H4 (cell line): ENCODE data around the gene BMP7. TPM values are rescaled to one million over a fixed set of nuclear protein-coding genes. Genes with fewer than 3 reads are reported as not detected.
A peak's percentile ranks its signal among the peaks of the same experiment; 100 is the strongest.
"Not testable (repeated sequence)": the region's sequence is repeated elsewhere in the genome, so short reads cannot be mapped to it uniquely, and the experiment has no call there.

Experiments used
- DNase-seq: peaks from one replicate; pipeline ENCODE4 v3.0.0-alpha.2; 2015; ENCODE audit warnings: low spot score
- total RNA-seq: library from RNA; depleted of rRNA; stranded (reverse); fragments of >200 nt; shearing (Covaris generic); gene quantifications from 2 replicates; pipeline ENCODE4 v1.2.3, GENCODE V29; 2014

BMP7 gene
- total RNA-seq, 1 experiment from 2014 or later = 11.3 TPM

DNA sequence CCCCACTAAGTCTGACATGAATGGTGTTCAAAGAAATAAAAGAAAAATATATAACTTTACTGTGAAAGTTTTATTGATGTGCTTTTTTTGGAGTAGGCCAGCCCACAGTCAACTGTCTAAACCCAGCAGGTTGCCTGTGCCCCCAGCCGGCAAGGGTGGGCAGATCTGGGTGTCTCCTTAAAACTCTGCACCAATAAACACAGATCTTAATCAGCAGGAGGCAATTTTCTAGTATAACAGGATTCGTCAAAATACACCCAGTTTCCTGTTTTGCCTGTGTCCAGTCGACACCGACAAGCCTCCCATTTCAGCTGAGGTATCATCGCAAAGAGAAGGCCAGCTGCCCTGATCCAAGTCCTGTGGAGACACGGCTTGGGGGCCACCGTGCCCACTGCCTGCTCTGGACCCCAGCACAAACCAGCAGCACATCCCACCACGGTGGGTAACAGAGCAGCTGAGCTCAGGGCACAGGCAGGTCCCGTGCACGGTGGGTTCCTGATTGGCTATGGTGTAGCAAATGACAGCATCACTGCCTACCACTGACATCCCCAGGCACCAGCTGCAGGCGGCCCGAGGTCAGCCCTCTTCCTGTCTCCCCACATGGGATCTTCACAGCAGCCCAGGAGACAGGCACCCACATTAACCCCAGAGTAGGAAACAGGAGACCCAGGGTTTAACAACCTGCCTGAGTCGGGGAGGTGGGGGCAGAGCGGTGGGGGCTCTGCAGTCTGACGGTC, 15.7 kb downstream of the BMP7 start:
- peak; percentile 35 for DNase-seq

DNA sequence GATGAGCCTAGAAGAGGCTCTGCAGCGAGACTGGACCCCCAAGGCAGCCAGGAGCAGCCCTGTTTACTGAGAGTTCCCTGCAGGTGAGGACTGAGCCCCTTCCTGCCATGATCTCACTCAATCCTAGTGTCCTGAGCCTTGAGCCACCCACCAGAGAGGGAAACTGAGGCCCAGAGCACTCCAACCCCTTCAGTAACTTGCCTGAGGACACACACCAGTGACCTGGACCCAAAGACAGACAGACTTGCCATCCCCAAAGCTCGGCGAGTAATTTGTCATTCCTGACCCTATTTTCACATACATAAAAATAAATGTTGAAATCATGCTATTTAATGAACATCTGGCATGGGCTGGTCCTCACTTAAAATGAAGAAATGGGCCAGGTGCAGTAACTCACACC, 16.7 kb downstream of the BMP7 start:
- no peak for DNase-seq

DNA sequence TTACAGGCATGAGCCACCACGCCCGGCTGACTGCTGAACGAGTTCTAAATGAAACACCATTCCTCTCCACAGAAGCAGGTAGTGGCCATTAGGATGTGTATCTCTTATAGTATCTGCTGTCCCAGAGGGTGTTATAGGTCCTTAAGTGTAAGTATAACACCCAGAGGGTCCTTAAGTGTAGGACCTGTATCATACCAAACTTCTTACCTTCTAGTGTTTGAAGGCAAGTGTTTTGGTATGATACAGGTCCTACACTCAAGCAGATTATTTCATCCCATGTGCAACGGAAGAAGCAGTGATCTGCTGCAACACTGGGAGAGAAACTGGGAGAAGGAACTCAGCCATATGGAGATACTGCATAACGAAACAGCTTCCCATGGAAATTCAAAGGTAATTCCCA, 17.4 kb downstream of the BMP7 start:
- DNase-seq = no peak

DNA sequence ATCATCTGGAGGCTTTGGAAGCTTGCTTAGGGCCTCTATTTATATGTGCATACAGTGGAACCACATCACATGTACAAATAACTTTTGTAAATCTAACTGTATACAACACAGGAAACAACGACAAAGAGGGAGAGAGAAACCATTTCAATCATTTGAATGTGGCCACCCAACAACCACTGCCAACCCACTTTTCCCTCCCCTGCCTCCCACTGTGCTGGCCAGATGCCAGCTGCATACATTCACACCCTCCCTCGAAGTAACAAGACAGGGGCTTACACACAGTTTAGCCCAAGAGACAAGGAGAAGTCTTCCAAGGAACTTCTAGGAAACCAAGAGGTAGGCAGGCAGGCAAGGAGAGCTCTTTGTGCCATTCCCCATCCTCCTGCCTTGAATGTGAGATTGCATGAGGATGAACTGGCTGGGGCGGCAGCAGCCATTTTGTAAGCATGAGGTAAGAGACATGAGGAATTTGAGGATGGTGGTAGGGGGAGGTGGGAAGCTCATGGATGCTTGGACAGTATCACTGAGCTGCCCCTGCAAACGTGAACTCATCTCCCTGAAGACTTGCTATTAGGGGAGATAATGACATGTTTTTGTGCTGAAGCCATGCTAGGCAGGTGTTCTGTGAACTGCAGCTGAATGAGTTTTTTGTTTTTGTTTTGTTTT, 18.2 kb downstream of the BMP7 start:
- no peak for DNase-seq

DNA sequence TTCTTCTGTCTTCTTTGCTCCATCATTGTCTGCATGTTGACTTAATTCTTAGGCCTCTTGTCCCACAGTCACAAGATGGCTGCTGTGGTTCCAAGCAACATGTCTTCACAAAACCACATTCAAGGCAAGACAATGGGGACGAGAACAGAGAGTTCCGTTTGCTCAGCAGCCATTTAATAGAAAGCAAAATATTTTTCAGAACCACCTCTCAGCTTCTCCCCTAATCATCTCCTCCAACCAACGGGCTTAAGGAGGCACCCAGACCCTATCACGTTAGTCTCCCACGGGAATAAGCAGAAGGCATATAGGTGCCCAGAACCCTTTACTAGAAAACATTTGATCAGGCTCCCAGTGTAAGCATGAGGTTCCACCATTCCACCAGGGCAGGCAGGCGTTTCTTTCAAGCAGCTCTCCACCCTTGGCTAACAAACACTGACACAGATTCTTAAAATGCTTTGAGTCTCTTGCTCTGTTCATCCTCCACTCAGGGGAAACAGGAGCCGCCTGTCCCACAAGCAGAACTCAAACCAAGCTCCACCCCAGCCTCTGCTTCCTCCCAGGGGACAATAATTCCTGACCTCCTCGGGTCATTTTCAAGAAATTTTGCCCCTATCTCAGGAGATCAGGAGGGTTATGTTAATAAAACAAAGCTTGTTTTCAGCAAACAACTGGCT, 19.0 kb downstream of the BMP7 start:
- no peak for DNase-seq

DNA sequence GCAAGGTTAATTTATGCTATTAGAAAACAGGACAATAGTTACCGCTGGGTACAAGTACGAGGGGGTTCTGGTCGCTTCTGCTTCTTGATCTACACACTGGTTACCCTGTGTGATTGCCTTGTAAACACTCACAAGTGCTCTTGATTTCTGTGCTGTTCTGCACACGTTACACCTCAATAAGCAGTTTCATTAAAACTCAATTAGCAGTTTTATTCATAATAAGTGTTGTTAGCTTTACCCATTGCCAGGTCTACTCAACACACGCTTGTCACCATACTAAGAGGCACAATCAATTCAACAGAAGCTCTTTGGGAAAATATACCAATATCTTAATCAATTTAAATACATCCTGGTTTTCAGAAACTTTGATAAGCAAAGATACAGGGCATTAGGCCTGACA, 20.4 kb downstream of the BMP7 start:
- DNase-seq = no peak

DNA sequence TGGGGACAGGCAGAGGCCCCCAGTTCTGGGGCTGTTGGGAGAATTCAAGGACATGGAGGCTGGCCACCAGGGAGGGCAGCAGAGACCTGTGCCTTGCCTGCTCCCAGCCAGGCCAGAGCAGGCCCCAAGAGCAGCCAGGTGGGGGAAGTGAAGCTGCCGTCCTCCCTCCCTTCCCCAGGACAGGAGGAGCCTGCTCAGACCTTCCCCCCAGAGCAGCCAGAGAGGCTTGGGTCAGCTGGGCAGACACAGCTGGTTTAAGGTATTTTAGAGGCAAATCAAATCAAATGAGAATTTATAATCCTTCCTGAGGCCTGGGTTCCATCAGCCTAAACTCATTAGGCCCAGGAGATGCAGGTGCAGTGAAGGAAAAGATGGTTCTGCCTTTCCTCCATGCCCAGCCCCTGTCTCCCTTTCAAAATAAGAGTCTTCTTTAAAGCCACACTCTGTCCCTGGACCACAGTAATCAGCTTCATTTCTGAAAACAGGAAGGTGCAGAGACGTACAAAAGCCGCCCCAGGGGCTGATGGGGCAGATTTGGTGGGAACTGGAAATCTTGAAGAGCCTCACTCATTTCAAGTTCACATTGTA, 21.7 kb downstream of the BMP7 start:
- no peak for DNase-seq

DNA sequence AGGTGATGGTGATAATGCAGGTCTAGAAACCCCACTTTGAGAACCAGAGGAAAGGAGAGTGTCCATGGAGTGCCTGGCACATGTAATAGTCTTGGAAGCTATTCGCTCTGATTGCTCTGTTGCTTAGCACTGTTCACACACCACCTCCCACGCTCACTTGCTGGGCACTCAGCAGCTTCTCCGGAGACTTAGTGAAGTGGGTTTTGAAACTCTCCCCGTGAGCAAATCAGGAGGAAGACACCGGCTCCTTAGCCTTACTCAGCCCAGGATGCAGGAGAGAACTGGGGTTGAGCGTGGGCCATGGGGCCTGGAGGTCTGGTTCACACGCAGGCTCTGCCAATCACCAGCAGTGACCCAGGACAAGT, 22.2 kb downstream of the BMP7 start:
- DNase-seq = no peak

DNA sequence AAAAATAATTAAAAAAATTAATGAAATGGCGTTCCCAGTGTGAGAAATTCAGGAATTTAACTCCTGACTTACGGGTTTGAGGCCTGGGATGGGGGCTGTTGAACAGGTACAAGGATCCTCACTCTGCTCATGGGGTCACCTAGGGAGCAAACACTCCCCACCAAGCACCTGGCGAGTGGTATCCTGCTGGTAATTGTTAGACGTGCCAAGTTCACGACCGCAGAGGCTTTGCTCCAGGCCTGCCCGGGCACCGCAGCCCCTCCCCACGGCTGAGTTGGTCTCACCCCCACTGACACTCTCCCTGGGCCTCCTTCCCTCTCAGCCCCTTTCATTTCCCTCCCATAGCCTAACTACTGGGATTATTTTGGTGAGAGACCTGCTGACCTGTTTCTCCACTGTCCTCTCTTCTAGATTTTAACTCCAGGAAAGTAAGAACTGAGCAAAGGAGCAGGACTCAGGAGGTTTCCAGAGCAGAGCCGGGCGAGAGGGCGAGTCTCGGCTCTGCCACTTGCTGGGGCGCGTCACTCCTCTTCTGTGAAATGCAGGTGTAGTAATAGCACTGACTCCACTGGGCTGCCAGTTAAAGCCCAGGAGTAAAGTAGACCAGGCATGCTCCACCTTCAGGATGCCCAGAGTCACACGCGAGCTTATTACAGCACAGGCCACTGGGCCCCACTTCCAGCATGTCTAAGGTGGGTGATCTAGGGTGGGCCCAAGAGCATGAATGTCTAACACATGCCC, 22.8 kb downstream of the BMP7 start:
- no peak for DNase-seq

DNA sequence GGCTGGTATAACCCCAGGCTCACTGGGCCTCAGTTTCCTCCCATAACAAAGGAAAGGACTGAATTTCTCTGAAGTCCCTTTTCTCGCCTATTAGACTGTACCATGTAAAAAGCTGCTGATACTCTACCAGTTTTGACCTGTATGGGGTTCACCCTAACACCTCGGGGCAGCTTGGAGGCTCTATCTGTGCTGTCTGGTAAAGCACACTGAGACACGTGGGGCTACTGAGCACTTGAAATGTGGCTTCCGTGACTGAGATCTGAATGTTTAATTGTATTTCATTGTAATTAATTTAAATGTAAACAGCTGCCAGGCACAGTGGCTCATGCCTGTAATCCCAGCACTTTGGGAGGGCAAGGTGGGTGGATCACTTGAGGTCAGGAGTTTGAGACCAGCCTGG, 24.0 kb downstream of the BMP7 start:
- DNase-seq = no peak

DNA sequence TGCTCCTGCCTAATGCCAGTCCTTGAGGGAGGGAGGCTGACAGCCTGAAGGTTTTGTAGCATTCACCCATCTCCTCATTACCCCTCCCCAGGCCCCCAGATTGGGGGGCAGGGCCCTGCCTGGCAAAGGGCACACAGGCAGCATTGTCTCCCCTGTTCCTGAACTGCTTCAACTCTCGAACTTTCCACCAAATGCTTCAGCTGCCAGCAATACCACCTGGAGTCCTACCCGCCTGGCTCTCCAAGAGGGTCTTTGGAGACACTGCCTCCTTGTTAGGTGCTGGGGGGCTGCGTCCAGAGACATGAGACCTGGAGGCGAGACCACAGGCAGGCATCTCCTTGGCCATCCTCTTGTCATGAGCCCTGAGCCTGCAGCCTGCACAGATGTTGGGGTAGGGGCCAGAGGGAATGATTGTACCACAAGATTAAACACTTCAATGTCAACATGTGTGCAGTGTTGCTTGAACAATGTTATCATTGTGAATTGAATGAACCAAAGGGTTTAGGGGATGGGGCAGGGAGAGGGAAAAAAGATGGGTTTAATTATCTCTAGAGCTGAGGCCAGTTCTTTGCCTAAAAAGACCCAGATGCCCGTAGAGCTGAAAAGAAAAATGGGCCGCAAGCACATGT, 25.0 kb downstream of the BMP7 start:
- no peak for DNase-seq

DNA sequence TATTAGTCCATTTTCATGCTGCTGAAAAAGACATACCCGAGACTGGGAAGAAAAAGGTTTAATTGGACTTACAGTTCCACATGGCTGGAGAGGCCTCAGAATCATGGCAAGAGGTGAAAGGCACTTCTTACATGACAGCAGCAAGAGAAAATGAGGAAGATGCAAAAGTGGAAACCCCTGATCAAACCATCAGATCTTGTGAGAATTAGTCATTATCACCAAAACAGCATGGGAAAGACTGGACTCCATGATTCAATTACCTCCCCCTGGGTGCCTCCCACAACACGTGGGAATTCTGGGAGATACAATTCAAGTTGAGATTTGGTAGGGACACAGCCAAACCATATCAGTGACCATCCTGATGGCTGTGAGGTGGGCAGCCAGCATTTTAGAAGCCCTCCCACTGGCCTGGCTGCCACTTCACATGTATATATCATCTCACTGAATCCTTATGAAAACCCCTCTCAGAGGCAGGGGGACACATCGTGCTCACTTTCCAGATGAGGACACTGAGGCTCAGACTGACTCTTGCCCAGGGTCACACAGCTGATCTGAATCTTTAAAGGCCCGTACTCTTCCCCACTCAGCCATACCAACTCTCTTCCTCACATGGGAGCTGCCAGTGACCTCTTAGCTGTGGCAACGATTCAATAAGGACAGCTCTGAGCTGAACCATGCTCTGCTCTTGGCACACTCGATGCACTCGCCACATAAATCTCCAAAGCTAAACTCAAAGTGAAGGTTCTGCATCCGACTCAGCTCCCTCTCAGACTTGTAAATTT, 25.7 kb downstream of the BMP7 start:
- no peak for DNase-seq

DNA sequence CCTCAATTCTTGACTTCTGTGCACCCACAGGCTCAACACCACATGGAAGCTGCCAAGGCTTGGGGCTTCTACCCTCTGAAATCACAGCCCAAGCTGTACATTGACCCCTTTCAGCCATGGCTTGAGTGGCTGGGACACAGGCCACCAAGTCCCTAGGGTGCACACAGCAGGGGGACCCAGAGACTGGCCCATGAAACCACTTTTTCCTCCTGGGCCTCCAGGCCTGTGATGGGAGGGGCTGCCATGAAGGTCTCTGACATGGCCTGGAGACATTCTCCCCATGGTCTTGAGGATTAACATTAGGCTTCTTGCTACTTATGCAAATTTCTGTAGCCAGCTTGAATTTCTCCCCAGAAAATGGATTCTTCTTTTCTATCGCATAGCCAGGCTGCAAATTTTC, 26.7 kb downstream of the BMP7 start:
- not testable (repeated sequence) for DNase-seq

DNA sequence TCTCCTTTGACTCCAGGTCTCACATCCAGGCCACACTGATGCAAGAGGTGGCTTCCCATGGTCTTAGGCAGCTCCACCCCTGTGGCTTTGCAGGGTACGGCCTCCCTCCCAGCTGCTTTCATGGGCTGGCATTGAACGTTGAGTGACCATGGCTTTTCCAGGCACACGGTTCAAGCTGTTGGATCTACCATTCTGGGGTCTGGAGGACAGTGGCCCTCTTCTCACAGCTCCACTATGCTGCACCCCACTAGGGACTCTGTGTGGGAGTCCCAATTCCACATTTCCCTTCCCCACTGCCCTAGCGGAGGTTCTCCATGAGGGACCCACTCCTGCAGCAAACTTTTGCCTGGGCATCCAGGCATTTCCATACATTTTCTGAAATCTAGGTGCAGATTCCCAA, 27.1 kb downstream of the BMP7 start:
- not testable (repeated sequence) for DNase-seq

DNA sequence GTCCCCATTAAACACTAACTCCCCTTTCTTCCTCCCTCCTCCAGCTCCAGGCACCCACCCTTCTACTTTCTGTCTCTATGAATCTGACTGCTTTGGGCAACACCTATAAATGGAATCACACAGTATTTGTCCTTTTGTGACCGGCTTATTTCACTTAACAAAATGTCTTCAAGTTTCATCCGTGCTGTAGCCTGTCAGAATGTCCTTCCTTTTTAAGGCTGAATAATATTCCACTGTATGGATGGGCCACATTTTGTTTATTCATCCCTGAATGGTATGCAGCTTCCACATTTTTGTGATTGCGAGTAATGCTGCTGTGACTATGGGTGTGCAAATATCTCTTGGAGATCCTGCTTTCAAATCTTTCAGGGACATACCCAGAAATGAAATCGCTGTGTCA, 28.4 kb downstream of the BMP7 start:
- DNase-seq = no peak

DNA sequence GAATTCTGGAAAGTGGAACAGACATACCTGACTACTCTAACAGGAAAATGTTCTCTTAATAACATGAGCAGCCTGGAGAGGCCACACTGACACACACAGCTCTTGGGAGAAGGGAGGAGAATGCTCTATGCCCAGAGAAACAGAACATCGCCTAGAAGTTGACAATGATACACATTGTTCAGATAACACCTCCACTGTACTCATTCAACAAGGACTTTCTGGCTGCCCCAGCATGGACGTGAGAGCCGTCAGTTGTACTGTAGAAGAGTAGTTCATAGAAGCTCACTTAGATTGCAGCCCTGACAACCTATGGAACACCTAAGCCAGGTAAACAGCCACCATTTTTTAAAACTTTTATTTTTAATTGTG, 28.9 kb downstream of the BMP7 start:
- no peak for DNase-seq

DNA sequence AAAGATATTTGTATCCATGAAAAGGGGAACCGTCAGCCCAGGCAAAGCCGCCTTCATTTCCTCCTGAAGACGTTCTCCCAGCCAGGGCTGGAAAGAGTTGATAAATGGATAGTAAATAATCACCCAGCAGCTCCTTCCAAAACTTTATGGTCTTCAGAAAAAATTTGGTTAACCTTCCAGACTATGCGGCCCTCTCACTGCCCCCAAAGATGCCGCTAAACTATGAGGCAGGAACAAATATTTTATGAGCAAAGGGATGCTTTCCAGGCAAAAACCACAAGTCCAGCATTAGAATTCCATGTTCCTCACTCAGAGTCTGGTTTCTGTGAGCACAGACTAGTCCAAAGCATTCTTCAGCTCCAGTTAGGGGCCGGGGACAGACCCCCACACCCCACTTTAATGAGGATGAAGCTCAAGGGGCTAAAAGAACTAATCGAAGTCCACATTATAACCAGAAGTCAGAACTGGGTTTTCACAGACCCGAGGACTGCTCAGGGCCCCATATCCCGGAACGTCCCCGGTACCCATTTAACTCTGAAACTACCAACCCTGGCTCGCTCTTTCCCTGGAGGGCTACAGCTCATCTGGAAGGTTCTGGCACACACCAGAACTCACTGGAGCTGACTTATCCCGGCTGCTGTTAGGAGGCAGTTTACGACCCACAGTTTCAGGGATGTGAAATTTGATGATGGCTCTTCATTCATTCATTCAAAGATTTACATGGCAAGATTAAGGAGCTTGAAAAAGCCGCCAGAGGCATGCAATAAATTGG, 29.4 kb downstream of the BMP7 start:
- no peak for DNase-seq

DNA sequence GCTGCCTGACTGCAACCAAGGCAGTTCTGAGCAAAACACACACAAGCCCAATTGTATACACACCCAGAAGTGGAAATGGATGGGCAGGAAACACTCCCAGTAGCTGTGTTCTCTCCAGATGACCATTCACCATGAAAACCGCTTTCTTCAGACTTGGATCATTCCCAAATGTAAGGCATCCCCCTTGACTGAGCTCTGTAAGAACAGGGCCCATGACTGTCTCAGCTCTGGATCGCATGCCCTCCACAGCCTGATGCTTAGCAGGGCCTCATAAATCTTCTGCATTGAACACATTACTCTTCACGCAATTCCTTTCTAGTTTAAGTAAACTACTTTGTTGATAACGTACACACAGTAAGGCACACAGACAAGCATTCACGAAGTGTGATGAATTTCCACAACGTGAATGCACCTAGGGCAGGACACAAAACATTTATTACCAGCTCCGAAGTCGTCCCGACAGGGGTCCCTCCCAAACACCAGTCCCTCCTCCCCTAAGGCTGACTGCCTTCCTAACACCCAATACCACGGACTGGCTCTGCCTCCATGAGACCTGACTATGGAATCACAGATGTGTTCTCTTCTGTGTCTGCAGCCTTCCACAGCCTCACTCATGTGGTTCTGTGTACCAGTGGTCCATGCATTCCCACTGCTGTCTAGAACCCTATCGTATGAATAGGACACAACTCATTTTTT, 31.7 kb downstream of the BMP7 start:
- no peak for DNase-seq

DNA sequence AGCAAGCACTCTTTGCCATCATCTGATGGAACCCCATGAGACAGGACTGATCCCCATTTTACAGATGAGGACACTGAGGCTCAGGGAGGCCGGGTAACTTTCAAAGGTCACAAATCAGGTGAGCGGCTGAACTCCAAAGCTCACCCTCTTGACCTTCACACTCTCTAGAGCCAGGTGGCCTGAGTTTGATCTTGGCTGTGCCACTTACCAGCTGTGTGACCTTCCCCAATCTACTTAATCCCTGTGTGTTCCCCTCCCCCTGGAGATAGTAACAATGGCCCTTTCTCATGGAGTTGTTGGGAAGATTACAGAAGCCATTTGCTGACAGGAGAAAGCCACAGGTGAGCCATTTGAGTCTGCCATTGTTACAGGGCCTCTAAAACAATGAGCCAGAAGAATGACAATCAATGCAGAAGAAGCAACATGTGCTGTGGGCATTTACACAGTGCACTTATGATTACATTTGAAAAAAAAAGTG, 34.5 kb downstream of the BMP7 start:
- DNase-seq = no peak
